GM10266 (cell line): ENCODE results near the gene MARCHF10.

ENCODE experiments used
- DNase-seq: peaks from one replicate; pipeline ENCODE4 v3.0.0; 2012; ENCODE audit errors: extremely low spot score
- CTCF ChIP-seq: IDR thresholded peaks from 2 replicates; pipeline ENCODE4 v1.5.1; 2012; ENCODE audit warnings: mild to moderate bottlenecking, low read depth; ENCODE audit not compliant: control insufficient read depth, insufficient read depth; ENCODE audit errors: missing control alignments

Gene MARCHF10

GRCh38 chr17:62658136-62658920, 149.8 kb downstream of the MARCHF10 start:
- TF ChIP-seq CTCF = no peak
- no peak for DNase-seq

- no peak for DNase-seq
- TF ChIP-seq CTCF = no peak
Observed at GRCh38 chr17:62657690-62658089, 150.4 kb downstream of the MARCHF10 start.

GRCh38 chr17:62657145-62657665, 150.9 kb downstream of the MARCHF10 start:
- no peak for DNase-seq
- TF ChIP-seq CTCF = no peak

GRCh38 chr17:62656446-62656845, 151.7 kb downstream of the MARCHF10 start:
- TF ChIP-seq CTCF = no peak
- DNase-seq = no peak

GRCh38 chr17:62655656-62656055, 152.5 kb downstream of the MARCHF10 start:
- DNase-seq = no peak
- TF ChIP-seq CTCF = no peak

GRCh38 chr17:62653826-62654761, 154.0 kb downstream of the MARCHF10 start:
- no peak for DNase-seq
- TF ChIP-seq CTCF = no peak
